Measurements from ENCODE around the gene KLRB1.

DNA sequence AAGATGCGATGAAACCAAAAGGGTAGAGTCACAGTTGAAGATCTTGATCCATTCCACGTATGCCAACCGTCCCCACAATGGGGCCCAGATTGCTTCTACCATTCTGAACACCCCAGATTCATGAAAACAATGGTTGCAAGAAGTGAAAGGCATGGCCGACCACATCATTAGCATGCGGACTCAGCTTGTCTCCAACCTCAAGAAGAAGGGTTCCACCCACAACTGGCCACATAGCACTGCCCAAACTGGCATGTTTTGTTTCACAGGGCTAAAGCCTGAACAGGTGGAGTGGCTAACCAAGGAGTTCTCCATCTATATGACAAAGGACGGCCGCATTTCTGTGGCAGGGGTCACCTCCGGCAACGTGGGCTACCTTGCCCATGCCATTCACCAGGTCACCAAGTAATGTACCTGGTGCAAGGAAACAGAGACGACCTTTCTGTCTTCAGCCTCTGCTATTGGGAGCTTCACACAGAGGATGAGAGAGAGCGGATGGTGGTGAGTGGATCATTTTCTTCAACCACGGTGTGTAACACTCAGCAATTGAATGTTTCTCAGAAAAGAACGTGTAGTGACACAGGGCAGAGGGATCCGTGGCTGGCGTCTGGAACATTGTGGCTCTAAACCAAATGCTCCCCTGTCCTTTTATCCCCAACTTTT lies 35.0 kb upstream of the KLRB1 start:
- TF ChIP-seq CTCF (optimal IDR thresholded peaks at IDR 0.05 in 1 of 3, IDR thresholded peaks at IDR 0.05 in 1 of 3, conservative IDR thresholded peaks at IDR 0.05 in 1 of 3; ENCODE audit: extremely low read depth in 1 of 3, insufficient read depth in 2 of 3, low read length in 3 of 3) (no peak), EZH2 (IDR thresholded peaks at IDR 0.05; ENCODE audit: low read length) (no peak)
